Mononuclear cell (primary cell): ENCODE data around the gene SHF. TPM values are rescaled to one million over a fixed set of nuclear protein-coding genes. Genes with fewer than 3 reads are reported as not detected.

Source experiments
- H3K27me3 ChIP-seq: 2 replicates; pipeline ENCODE4 v1.6.0; 2011; ENCODE audit warnings: low read length, control low read depth; ENCODE audit not compliant: insufficient read depth
- H3K4me1 ChIP-seq: 2 replicates; pipeline ENCODE4 v1.5.1; 2011; ENCODE audit warnings: mild to moderate bottlenecking, low read length, control low read depth; ENCODE audit not compliant: insufficient read depth
- H3K4me3 ChIP-seq: 2 replicates; pipeline ENCODE4 v1.5.1; 2011; ENCODE audit warnings: mild to moderate bottlenecking, low read length, moderate library complexity
- H3K9me3 ChIP-seq: 2 replicates; pipeline ENCODE4 v1.5.1; 2011; ENCODE audit warnings: low read depth, mild to moderate bottlenecking, control low read depth, low read length
- total RNA-seq: library from RNA; depleted of rRNA; stranded (reverse); fragments of >200 nt; gene quantifications from one replicate; pipeline ENCODE4 v1.2.3, GENCODE V29; 2012

SHF gene
- total RNA-seq, 1 donor, result 2.1 TPM

- Histone ChIP-seq H3K9me3 (no peaks in the 10 kb centered on the region), H3K4me3 (no peak overlapping the region), H3K27me3 (peaks cover 48% of the 10 kb centered on the region), H3K4me1 (peaks cover 7% of the 10 kb centered on the region)
These were observed 52.8 kb downstream of the SHF start for GRCh38 chr15:45134682-45135604.

GRCh38 chr15:45134046-45134445 is 53.7 kb downstream of the SHF start:
- Histone ChIP-seq H3K9me3 (no peaks in the 10 kb centered on the region), H3K4me1 (peaks cover 11% of the 10 kb centered on the region), H3K4me3 (no peak overlapping the region), H3K27me3 (peaks cover 50% of the 10 kb centered on the region)

GRCh38 chr15:45133561-45133920 is 54.2 kb downstream of the SHF start:
- Histone ChIP-seq H3K27me3 (peaks cover 55% of the 10 kb centered on the region), H3K4me3 (no peak overlapping the region), H3K9me3 (no peaks in the 10 kb centered on the region), H3K4me1 (peaks cover 11% of the 10 kb centered on the region)

GRCh38 chr15:45132844-45133560 is 54.8 kb downstream of the SHF start:
- no peaks in the 10 kb centered on the region for H3K9me3 ChIP-seq
- peaks cover 60% of the 10 kb centered on the region for H3K27me3 ChIP-seq
- H3K4me1 ChIP-seq, result peaks cover 11% of the 10 kb centered on the region
- no peak overlapping the region for H3K4me3 ChIP-seq

- peaks cover 64% of the 10 kb centered on the region for H3K27me3 ChIP-seq
- H3K9me3 ChIP-seq, result no peaks in the 10 kb centered on the region
- no peak overlapping the region for H3K4me3 ChIP-seq
- H3K4me1 ChIP-seq, result peaks cover 11% of the 10 kb centered on the region
These were observed 56.3 kb downstream of the SHF start for GRCh38 chr15:45131510-45131909.

GRCh38 chr15:45130291-45131000 is 57.3 kb downstream of the SHF start:
- no peak overlapping the region for H3K4me3 ChIP-seq
- H3K4me1 ChIP-seq, result peaks cover 11% of the 10 kb centered on the region
- H3K27me3 ChIP-seq, result peaks cover 64% of the 10 kb centered on the region
- H3K9me3 ChIP-seq, result no peaks in the 10 kb centered on the region

GRCh38 chr15:45129651-45130129 is 58.1 kb downstream of the SHF start, which contains the start of the genes DUOX1 and DUOXA1:
Gene DUOX1 (plus strand): TSS chr15:45129994. CDS start chr15:45131967, 1,973 bp downstream.
Gene DUOXA1 (minus strand): TSS chr15:45129879. CDS start chr15:45123014, 6,865 bp downstream.
- Histone ChIP-seq H3K4me3 (no peak within 1 kb of the TSS), H3K9me3 (no peaks in the 10 kb centered on the region), H3K27me3 (peaks cover 67% of the 10 kb centered on the region), H3K4me1 (peaks cover 4% of the 10 kb centered on the region)

- H3K4me3 ChIP-seq, result no peak overlapping the region
- no peaks in the 10 kb centered on the region for H3K9me3 ChIP-seq
- peaks cover 4% of the 10 kb centered on the region for H3K4me1 ChIP-seq
- H3K27me3 ChIP-seq, result peaks cover 62% of the 10 kb centered on the region
These were observed 58.7 kb downstream of the SHF start for GRCh38 chr15:45128971-45129639.

- Histone ChIP-seq H3K4me1 (peaks cover 4% of the 10 kb centered on the region), H3K9me3 (no peaks in the 10 kb centered on the region), H3K4me3 (no peak overlapping the region), H3K27me3 (peaks cover 58% of the 10 kb centered on the region)
These were observed 61.1 kb downstream of the SHF start for GRCh38 chr15:45126535-45127158.

- Histone ChIP-seq H3K4me3 (no peak overlapping the region), H3K9me3 (no peaks in the 10 kb centered on the region), H3K4me1 (no peaks in the 10 kb centered on the region), H3K27me3 (peaks cover 36% of the 10 kb centered on the region)
These were observed 64.4 kb downstream of the SHF start for GRCh38 chr15:45123397-45123796.

- Histone ChIP-seq H3K27me3 (peaks cover 31% of the 10 kb centered on the region), H3K9me3 (no peaks in the 10 kb centered on the region), H3K4me3 (no peak overlapping the region), H3K4me1 (peaks cover 3% of the 10 kb centered on the region)
These were observed 65.0 kb downstream of the SHF start for GRCh38 chr15:45122719-45123118.

- H3K9me3 ChIP-seq, result no peaks in the 10 kb centered on the region
- peaks cover 11% of the 10 kb centered on the region for H3K4me1 ChIP-seq
- H3K27me3 ChIP-seq, result peaks cover 37% of the 10 kb centered on the region
- H3K4me3 ChIP-seq, result no peak overlapping the region
These were observed 65.9 kb downstream of the SHF start for GRCh38 chr15:45121706-45122417.

GRCh38 chr15:45121020-45121419 is 66.7 kb downstream of the SHF start:
- Histone ChIP-seq H3K4me3 (no peak overlapping the region), H3K27me3 (peaks cover 38% of the 10 kb centered on the region), H3K4me1 (peaks cover 19% of the 10 kb centered on the region), H3K9me3 (no peaks in the 10 kb centered on the region)
